Panc1 (cell line): Measurements from ENCODE around the gene ADK.

Experiments used
- CTCF ChIP-seq: fragments of 450-650 bp; IDR thresholded peaks from 2 replicates; pipeline ENCODE4 v1.5.1; 2017; ENCODE audit warnings: mild to moderate bottlenecking
- POLR2AphosphoS5 ChIP-seq: IDR thresholded peaks from 2 replicates; pipeline ENCODE4 v1.6.1; 2012; ENCODE audit warnings: mild to moderate bottlenecking, low read depth, low read length, moderate library complexity
- REST ChIP-seq, 2 experiments: IDR thresholded peaks; 2 replicates each; pipeline ENCODE4 v1.6.1; 2011 to 2012; ENCODE audit warnings: low read depth in 2 of 2, control low read depth in 1 of 2, low read length in 1 of 2, mild to moderate bottlenecking in 1 of 2, moderate library complexity in 1 of 2; ENCODE audit not compliant: insufficient read depth in 1 of 2
- SIN3A ChIP-seq: IDR thresholded peaks from 2 replicates; pipeline ENCODE4 v1.6.1; 2012; ENCODE audit warnings: low read depth, mild to moderate bottlenecking, low read length, moderate library complexity, borderline replicate concordance; ENCODE audit not compliant: insufficient read depth
- TCF7L2 ChIP-seq: IDR thresholded peaks from 2 replicates; pipeline ENCODE4 v1.6.1; 2011; ENCODE audit warnings: mild to moderate bottlenecking, low read depth, low read length, inconsistent platforms

GRCh38 chr10:74683621-74684364, 532.8 kb downstream of the ADK start:
- TF ChIP-seq CTCF (no peak), POLR2AphosphoS5 (no peak), SIN3A (no peak), REST (IDR thresholded peaks at IDR 0.05; ENCODE audit: insufficient read depth in 1 of 2, low read depth in 2 of 2, low read length in 1 of 2) (no peak), TCF7L2 (peak; percentile 37; the same call in 1 of the 2 replicates)
